HG03432 (cell line): Measurements from ENCODE around the gene IL17RA.

Experiments used
- ATAC-seq: cut with Tn5 transposase; IDR thresholded peaks from one replicate; pipeline ENCODE4 v1.9.1; 2021; ENCODE audit warnings: mild to moderate bottlenecking, moderate library complexity; ENCODE audit not compliant: unreplicated experiment

IL17RA gene

DNA sequence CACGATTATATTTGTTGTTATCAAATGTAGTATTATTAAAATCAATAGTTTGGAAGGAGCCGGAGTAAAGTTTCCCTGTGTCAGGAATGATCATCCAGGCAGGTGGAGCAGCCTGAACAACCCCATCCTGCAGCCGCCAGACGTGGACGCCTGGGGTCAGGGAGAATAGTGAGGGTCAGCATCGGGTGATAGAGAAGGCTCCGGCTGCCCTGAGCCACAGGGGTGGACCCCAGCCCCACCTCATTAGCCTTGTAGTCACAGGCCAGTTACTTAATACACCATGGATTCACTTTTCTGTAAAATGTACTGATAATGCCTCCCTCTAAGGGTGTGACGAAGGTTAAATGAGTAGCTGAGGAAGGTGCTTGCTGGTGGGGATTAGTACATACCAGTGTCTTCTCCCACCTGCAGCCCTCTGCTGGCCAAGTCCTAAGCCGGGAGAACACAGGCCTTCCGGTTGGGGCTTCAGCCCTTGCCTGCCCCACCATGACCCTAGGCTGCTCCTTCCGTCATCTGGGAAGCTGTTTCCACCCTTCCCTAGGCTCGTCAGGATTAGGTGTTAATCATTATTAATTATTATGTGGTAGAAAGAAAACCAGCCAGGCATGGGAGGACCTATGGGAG lies 21.5 kb downstream of the IL17RA start:
- no peak for ATAC-seq

- ATAC-seq = no peak
Measured at GRCh38 chr22:17106785-17107546, 22.2 kb downstream of the IL17RA start.

GRCh38 chr22:17107547-17107810 lies 22.7 kb downstream of the IL17RA start:
- no peak for ATAC-seq

- no peak for ATAC-seq
Measured at GRCh38 chr22:17108256-17109112, 23.7 kb downstream of the IL17RA start.

GRCh38 chr22:17109113-17109865 lies 24.5 kb downstream of the IL17RA start:
- no peak for ATAC-seq

GRCh38 chr22:17109976-17110375 lies 25.2 kb downstream of the IL17RA start:
- ATAC-seq = no peak

GRCh38 chr22:17110791-17111550 lies 26.2 kb downstream of the IL17RA start:
- ATAC-seq = no peak

DNA sequence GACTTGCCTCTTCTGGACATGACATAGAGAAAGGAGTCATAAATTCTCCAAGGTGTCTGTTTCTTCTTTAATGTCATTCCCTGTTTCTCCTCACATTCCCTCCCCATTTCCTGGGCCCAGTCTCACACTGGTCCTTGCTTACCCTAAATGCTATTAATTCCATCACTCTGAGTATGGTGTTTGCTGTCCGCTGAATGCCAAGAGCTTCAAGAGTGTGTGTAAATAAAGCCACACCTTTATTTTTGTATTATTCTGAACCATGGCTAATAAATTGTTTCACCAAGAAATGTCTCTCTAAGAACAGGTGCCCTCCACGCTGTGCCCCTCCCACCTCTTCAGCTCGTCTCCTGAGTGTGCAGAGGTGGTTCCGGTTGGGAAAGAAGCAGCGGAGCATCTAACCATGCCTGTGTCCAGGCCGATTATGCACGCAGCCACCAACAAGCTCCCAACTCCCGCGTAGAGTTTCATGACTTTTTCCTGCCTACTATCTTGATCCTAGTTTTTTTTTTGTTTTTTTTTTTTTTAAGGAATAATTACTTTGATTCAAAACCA lies 27.8 kb downstream of the IL17RA start:
- ATAC-seq = no peak

DNA sequence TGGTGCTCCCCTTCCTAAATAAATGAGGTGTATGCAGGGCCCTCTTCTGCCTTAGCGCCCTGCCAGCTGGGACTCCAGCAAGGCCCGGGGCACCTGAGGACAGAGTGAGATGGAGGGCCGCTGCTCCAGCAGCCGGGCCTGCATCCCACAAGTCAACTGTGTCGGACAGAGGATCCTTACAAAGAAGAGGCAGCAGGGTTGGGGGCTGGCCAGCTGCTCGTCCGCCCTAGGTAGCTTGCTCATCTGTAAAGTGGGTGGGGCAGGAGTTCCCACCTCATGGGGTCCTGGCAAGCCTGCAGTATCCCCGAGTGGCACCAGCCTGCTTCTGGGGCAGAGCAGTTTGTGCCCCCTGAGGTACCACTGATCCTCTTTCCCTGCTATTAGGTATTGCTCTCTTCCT lies 28.8 kb downstream of the IL17RA start:
- no peak for ATAC-seq

- no peak for ATAC-seq
Measured at GRCh38 chr22:17114173-17114897, 29.5 kb downstream of the IL17RA start.

GRCh38 chr22:17114898-17115235 lies 30.1 kb downstream of the IL17RA start:
- no peak for ATAC-seq

DNA sequence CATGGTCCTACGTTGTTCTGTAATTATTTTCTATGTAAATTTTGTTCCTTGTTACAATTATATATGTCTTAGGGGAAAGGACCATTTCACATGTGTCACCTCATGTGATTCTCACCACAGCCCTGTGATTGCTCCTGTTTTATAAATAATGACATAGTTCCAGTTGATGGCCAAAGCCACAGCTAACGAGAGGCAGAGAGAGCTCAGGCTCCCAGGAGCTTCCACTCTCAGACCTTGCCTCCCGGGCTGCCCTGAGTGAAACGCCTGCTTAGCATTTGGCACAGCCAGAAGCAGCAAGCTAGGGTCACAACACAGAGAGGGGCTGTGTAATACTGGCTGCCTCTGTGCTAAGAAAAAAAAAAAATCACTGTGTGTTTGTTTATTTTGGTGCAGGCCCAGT lies 30.4 kb downstream of the IL17RA start:
- ATAC-seq = no peak

GRCh38 chr22:17115945-17116565 lies 31.3 kb downstream of the IL17RA start:
- ATAC-seq = no peak

DNA sequence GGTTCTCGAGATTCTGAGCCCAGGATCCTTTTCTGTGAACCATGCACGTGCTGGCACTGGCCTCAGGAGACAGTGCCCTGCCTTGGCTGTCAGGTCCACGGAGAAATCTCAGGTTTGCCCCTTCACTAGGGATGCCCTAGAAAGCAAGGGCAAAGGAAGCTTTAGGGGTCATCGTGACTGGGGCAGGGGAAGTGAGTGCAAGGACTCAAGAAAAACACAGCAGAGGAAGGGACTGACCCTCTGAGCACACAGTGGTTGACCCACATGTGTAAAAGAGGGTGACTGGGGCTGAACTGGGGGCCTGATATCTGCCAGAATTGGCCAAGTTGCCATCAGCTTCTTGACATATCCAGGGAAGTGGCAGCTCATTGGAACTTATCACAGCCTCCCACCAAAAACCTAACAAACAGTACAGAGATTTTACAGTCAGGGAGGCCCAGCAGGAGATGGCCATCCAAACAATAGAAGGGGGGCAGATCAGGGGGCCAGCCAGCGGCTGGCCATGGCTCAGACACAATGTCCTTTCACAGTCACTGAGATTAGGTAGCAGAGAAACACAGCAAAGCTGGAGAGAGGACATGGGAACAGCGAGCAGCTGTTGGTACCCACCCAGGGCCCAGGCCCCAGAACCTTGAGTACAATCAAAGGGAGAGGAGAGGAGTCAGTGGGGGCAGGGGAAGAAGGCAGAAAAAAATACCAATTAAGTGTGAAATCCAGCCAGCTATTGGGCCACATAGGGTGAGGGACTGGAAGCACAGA lies 32.0 kb downstream of the IL17RA start:
- ATAC-seq = no peak

- no peak for ATAC-seq
Measured at GRCh38 chr22:17117400-17117799, 32.6 kb downstream of the IL17RA start.

DNA sequence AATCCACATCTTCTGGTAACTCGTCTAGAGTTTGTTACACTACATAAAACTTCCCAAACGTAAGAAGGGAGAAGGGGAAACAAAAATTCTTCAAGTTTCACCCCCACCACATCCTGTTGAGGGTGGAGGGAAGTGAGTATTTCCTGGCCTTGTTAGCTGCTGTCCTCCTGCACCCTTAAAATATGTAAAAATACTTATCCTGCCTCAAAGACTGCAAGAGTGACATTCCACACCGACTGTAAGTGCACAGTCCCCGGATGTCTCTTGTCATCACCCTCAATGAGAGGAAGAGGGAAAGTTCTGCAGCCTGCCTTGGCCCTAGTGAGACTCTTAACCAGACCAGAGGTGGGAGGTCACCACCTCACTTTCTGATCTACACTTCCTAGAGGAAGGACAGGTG lies 33.1 kb downstream of the IL17RA start:
- no peak for ATAC-seq

DNA sequence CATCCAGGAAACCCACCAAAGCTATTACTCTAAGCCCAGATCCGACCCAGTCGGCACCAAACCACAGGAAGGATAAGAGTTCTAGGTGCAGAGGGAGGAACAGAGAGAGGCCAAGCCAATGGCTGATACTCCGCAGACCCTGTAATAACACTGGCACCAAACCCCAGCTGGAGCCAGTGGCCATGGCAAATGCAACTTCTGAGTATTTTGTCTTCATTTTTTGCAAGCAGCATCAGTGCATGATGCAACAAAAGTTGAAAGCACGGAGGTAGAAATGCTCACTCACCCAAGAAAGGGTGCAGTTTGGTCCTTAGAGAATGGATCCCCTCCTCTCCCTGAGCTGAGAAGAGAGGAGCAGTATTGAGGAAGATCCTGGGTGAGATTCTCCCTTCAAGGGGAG lies 33.5 kb downstream of the IL17RA start:
- ATAC-seq = no peak

DNA sequence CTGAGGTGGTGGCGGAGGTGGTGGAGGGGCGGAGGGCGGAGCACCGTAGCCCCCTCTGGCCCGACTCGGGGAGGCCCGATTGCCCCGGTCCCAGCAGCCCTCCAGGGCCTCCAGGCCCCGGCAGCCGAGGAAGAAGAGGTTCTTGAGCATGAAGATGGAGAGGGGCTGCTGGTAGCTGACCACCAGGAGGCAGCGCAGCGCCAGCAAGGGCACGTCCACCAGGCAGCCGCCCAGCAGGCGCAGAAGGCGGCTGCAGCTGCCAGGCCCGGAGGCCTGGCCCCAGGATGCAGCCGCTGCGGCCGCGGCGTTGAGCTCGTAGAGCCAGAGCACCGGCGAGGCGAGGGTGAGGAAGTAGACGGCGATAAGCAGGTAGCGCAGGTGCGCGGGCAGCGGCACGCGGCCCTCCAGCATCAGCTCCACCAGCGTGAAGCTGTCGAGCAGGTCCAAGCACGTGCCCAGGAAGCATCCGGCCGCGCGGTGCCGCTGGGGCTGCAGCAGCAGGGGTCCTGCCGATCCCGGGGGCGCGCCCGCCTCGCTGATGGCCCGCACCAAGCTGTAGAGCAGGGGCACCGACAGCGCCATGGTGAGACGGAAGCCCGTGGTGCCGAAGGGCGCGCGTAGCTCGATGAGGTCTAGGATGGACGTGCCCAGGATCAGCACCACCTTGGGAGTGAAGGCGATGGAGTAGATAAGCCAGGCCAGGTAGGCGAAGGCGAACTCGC lies 34.8 kb downstream of the IL17RA start:
- ATAC-seq = no peak
